Measurements from ENCODE around the gene MND1.
"Not testable (repeated sequence)": the region's sequence is repeated elsewhere in the genome, so short reads cannot be mapped to it uniquely, and the experiment has no call there.

MND1 gene

DNA sequence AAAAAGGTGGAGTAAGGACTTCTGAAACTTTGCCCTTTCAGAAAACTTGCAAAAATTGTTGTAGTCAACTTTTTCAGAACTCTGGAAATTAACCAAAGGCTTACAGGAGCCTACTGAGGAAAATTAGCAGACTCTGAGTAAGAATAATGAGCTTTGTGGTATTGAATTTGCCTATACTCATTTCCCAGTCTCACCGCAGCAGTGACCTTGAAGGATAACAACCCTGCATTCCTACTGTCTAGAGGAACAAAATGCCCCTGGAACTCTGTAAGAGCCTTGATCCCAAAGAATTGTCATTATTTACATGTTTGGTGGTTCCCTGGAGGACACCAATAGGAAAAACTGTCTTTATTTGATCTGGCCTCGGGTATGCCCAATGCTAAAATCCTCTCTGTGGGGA is 57.9 kb downstream of the MND1 start:
- DNase-seq (ENCODE audit: low read depth in 2 of 2): no peak

DNA sequence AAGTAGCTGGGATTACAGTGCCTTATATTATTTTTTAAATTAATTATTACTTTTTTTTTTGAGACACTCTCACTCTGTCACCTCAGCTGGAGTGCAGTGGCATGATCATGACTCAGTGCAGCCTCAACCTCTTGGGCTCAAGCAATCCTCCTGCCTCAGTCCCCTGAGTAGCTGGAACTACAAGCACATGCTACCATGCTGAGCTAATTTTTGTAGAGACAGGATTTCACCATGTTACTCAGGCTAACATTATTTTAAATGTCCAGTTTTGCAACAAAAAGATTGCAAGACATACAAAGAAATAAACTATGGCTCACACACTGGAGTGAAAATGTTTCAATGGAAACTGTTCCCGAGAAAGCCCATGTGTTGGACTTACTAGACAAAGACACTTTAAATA is 59.2 kb downstream of the MND1 start:
- no peak for DNase-seq (ENCODE audit: low read depth in 2 of 2)

GRCh38 chr4:153407906-153408305 is 63.4 kb downstream of the MND1 start:
- no peak for DNase-seq (ENCODE audit: low read depth in 2 of 2)

GRCh38 chr4:153408932-153409331 is 64.4 kb downstream of the MND1 start:
- no peak for DNase-seq (ENCODE audit: low read depth in 2 of 2)

- no peak for DNase-seq (ENCODE audit: low read depth in 2 of 2)
Observed at GRCh38 chr4:153409412-153409811, 64.9 kb downstream of the MND1 start.

DNA sequence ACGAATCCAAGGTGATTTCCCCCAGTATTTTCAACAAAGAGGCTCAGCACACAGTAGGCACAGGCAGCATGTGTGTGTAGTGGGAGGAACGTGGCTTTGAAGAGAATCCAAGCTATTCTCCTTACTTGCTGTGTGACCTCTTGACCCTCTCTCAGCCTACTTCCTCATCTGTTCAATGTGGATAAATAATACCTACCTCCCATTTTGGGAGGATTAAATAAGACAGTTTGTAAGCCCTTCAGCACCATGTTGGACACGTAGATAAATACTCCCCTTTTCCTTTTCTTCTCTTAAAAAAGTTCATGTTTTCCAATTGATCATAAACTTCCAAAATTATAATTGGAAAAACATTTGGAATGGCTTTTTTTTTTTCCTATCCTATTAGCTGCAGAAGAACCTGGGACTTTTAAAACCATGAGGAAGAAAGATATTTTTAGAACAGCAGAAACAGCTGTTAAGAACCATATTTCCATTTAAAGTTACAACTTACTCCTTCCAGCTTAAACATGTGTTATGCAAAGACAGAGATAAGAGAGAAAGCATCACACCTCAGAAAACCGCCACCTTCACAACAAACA is 65.5 kb downstream of the MND1 start:
- DNase-seq (ENCODE audit: low read depth in 2 of 2): no peak

GRCh38 chr4:153413842-153414241 is 69.4 kb downstream of the MND1 start:
- DNase-seq (ENCODE audit: low read depth in 2 of 2): no peak

DNA sequence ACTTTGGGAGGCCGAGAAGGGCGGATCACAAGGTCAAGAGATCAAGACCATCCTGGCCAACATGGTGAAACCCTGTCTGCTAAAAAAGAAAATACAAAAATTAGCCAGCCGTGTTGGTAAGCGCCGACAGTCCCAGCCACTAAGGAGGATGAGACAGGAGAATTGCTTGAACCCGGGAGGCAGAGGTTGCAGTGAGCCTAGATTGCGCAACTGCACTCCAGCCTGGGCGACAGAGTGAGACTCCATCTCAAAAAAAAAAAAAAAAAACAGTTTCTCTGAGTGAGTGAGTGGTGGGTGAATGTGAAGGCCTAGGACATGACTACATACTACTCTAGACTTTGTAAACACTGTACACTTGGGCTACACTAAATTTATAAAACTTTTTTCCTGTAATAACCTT is 72.0 kb downstream of the MND1 start:
- DNase-seq (ENCODE audit: low read depth in 2 of 2): not testable (repeated sequence)

DNA sequence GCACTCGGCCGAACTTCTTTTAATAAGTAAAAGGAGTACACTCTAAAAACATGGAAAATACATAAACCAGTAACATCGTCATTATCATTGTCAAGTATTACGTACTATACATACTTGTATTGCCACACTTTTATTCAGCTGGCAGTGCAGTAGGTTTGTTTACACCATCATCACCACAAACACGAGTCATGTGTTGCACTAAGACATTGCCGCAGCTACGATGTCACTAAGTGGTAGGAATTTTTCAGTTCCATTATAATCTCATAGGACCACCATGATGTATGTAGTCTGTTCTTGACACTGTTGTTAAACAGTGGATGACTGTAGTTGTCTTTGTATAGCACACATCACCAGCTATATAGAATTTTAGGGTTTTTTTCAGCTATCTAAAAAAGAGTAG is 73.6 kb downstream of the MND1 start:
- DNase-seq (ENCODE audit: low read depth in 2 of 2): no peak

DNA sequence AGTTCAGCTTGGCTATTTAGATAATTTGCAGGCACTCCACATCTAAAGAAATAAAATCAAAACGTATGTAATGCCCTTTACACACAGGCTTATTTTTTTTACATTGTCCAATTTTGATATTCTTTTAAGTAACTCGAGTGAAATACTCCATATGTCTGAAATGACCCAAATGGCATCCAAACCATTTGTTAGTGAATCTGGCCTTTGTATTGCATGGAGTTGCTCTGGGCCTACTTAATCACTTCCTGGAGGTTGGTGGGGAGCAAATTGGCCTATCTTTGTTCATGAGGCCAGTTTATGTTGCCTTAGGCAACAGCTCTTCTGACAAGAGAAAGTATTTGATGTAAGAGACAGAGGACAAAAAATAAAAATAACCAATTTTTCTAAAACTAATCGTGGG is 74.1 kb downstream of the MND1 start:
- no peak for DNase-seq (ENCODE audit: low read depth in 2 of 2)

DNA sequence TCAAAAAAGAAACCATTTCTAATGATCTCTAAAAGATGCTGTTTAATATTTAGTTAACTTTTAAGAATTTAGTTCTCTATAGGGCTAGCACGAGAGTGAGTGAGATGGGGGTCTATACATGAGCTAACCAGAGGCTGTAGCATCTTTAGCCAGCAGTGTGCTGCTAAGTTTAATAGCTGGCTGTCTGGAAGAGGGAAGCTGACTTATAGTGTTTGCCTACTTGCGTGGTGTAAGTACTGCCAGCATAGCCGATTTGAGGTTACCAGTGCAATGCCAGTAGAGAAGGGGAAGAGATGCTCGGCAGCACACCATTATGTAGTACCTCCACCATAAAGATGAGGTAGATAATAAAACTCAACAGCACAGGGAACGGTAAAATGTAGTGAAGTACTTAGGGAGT is 74.5 kb downstream of the MND1 start:
- no peak for DNase-seq (ENCODE audit: low read depth in 2 of 2)

DNA sequence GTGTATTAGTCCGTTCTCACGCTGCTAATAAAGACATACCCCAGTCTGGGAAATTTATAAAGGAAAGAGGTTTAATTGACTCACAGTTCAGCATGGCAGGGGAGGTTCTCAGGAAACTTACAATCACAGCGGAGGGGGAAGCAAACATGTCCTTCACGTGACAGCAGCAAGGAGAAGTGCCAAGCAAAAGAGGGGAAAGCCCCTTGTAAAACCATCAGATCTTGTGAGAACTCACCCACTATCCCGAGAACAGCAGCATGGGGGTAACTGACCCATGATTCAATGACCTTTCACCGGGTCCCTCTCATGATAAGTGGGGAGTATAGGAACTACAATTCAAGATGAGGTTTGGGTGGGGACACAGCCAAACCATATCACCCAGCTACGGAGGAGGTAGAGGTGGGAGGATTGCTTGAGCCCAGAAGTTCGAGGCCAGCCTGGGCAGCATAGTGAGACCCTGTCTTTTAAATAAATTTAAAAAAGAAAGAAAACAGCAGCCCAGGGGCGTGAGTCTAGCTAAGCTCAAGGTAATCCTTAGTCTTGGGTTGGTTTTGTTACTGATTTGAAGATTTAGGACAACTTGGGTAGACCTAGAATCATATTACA is 75.3 kb downstream of the MND1 start:
- no peak for DNase-seq (ENCODE audit: low read depth in 2 of 2)

DNA sequence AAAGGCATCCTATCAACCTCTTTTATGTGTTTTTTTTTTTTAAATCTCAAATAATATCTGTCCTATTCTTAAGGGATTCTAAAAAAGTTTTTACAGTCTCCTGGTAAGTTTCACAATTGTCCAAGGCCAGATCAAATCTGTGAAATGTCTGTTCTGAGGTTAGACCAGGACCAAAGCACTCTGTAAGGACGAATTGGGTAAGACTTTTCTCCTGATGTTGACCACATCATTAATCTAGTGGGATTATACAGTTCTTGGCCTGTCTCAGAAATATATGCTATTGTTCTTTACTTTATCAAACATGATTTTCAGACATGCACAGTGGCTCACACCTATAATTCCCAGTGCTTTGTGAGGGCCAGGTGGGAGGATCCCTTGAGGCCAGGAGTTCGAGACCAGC is 75.9 kb downstream of the MND1 start:
- no peak for DNase-seq (ENCODE audit: low read depth in 2 of 2)

DNA sequence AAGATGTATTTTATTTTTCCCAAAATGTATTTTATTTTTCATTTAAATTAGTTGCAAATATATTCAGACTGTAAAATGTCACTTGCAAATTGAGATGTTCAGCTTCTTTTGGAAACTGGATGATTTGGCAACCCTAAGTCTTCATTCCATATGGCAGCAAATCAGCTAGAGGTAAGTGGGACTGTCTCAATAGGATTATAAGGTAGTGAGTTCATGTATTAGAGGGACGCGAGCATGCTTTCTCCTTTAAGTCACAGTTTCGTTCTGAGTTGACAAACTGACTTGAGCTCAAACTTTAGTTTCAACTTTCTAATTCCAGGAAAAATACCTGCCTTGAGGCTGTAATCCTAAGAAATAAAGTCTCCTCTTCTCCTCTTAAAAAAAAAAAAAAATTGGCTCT is 77.5 kb downstream of the MND1 start:
- DNase-seq (ENCODE audit: low read depth in 2 of 2): no peak

GRCh38 chr4:153426207-153426885 is 81.9 kb downstream of the MND1 start:
- DNase-seq (ENCODE audit: low read depth in 2 of 2): no peak

DNA sequence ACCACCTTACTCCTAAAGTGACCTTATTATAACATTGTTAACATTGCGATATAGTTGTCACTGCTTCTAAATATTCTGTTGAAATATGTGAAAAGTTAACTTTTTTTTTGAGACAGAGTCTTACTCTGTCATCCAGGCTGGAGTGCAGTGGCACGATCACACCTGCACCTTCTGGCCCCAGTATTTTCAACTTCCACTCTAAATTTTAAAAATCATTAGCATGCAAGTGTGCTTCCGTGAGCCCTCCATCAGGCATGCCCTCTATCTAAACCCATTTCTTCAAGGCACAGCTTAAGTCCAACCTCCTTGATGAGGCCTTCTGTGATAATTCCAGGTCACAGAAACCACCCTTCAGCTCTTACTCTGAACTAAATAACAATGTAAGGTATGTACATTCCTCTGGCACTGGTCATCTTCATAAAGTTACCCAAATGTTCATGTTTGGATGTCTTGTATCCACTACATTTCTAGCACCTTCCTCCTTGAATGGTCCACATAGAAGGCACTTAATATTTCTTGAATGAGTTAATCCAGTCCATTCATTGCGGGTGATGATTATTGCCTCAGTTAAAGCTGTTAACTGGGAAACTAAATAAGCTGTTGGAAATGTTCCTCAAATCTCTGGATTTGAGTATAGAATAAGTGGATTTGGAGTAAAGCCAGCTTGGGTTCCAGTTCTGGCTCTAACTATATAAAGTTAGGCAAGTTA is 83.0 kb downstream of the MND1 start:
- no peak for DNase-seq (ENCODE audit: low read depth in 2 of 2)

GRCh38 chr4:153428941-153429475 is 84.5 kb downstream of the MND1 start:
- DNase-seq (ENCODE audit: low read depth in 2 of 2): no peak

DNA sequence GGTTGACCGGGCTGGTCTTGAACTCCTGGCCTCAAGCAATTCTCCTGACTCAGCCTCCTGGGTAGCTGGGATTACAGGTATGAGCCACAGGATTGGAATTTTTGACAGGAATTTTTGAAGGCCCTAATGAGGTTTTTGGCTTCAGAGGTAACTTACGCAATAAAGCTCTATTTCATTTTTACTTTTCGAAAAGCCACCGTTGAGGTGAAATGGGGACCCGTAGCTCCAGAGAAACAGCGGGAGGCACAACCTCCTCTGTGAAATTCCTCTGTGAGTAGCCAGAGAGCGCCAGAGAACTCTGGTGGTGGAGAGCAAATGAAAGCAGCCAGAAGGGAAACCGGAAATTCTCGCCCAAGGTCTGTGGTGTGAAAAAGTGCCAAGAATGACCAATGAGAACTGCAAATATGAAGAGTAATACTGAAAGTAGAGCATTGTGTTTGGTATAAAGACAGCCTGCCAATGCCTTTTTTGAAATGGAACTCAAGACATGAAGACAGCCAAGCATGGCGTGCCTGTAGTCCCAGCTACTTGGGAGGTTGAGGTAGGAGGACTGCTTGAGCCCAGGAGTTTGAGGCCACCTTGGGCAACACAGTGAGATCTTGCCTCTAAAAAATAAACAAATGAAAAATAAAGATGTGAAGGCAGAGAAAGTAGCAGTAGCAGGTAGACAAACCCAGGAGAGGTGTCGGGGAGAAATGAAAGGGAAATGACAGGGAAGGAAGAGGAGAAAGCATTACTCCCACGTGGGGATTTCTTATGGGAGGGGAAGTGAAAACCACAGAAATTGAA is 88.7 kb downstream of the MND1 start:
- peak; percentile 20 to 36 for DNase-seq (ENCODE audit: low read depth in 2 of 2)

GRCh38 chr4:153433754-153434105 is 89.2 kb downstream of the MND1 start:
- no peak for DNase-seq (ENCODE audit: low read depth in 2 of 2)

DNA sequence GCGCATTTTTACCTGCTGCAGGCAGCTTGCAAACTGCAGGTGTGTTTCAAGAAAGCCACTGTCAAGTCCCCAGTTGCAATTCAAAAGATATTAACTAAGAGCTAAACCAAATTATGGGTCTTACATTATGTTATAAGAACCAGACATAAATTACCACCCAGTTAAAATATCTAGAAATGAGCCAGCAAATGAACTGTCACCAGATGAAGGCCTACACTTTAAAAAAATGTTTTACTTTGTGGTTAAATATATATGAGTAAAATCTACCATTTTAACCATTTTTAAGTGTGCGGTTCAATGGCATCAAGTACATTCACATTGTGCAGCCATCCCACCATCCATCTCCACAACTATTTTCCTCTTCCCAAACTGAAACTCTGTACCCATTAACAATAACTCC is 89.7 kb downstream of the MND1 start:
- DNase-seq (ENCODE audit: low read depth in 2 of 2): no peak

DNA sequence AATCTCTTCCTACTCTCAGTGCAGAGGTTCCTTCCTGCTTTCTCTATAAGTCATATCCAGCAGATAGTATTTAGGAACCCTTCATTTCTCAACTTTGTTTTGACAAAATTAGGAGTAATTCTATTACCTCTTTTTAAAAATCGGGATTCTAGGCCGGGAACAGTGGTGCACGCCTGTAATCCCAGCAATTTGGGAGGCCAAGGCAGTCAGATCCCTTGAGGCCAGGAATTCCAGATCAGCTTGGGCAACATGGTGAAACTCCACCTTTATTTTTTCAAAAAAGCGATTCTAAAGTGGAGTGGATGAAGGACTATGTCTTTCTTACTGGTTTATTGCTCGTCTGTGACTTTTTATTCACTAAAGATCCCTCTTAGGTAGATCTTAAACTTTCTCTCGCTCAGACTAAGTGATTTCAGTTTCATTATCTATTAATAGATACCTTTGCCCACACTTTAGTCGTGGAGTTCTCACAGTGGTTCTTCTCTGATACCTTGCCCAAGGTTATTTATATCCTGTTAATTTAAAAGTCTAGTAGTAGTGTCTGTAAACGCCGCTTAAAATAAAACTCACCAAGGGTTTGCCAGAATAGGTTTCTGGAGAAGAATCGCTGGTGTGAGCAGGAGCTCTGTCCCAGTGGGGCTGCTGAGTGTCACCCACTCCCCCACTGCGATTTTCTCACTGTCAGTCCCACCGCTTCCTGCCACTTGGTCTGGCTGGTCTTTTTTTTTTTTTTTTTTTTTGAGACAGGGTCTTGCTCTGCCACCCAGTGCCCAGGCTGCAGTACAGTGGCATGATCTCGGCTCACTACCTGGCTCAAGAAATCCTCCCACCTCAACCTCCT is 94.6 kb downstream of the MND1 start:
- DNase-seq (ENCODE audit: low read depth in 2 of 2): peak; percentile 12

Measured in stimulated activated CD8-positive, alpha-beta memory T cell treated with anti-CD3 and anti-CD28 coated beads, Interleukin-7, amount 100 ng/mL, for 1 hour (primary cell).